Tibial artery (tissue), 4 donors: Measurements from ENCODE around the gene FAHD2A.
"Not testable (repeated sequence)": the region's sequence is repeated elsewhere in the genome, so short reads cannot be mapped to it uniquely, and the experiment has no call there.

ENCODE experiments used
- DNase-seq, 2 donors: peaks; one replicate each; pipeline ENCODE4 v3.0.0-alpha.2; 2019
- H3K27ac ChIP-seq, 2 donors: fragments of 200-600 bp; sonication (generic) in 1 of 2; 1 replicate in 1 of 2; 2 replicates in 1 of 2; pipeline ENCODE4 v1.5.1; 2018 to 2019; ENCODE audit warnings: mild to moderate bottlenecking in 1 of 2
- H3K27me3 ChIP-seq, 2 donors: fragments of 200-600 bp; sonication (generic) in 1 of 2; one replicate each; pipeline versions ENCODE4 v1.5.1 to v1.6.0; 2016 to 2019
- H3K36me3 ChIP-seq, 3 donors: fragments of 200-600 bp; sonication (generic) in 2 of 3; one replicate each; pipeline ENCODE4 v1.5.1; 2016 to 2019; ENCODE audit warnings: mild to moderate bottlenecking in 2 of 3
- H3K4me1 ChIP-seq, 4 donors: fragments of 200-600 bp; sonication (generic) in 2 of 4; 1 replicate in 3 of 4; 2 replicates in 1 of 4; pipeline ENCODE4 v1.5.1; 2016 to 2019
- H3K4me3 ChIP-seq, 2 donors: fragments of 200-600 bp; sonication (generic) in 1 of 2; 1 replicate in 1 of 2; 2 replicates in 1 of 2; pipeline ENCODE4 v1.5.1; 2018 to 2019; ENCODE audit warnings: mild to moderate bottlenecking in 2 of 2
- H3K9me3 ChIP-seq, 3 donors: fragments of 200-600 bp; sonication (generic) in 1 of 3; one replicate each; pipeline ENCODE4 v1.5.1; 2016 to 2019
- CTCF ChIP-seq, 2 experiments: fragments of 200-600 bp in 1 of 2; fragments of 450-650 bp in 1 of 2; IDR thresholded peaks; one replicate each; pipeline ENCODE4 v1.5.1; 2017 to 2019; ENCODE audit warnings: antibody characterized with exemption in 2 of 2, mild to moderate bottlenecking in 1 of 2, moderate library complexity in 1 of 2
- intact Hi-C: fragments of 100-400 bp; cut with DNase I; formaldehyde crosslinking; loops from one replicate; pipeline ENCODE4 v1.15.0; 2023; ENCODE audit warnings: low total_unique reads

The FAHD2A gene

GRCh38 chr2:95402370-95403203 lies at the start of gene FAHD2A:
Gene FAHD2A, plus strand, starts transcription at chr2:95402708. Its CDS starts 2,851 bp downstream, at chr2:95405559.
- Histone ChIP-seq H3K36me3 (peaks cover 0 to 7% (median 0%) of the 10 kb centered on the region in 3 donors), H3K27me3 (no peaks in the 10 kb centered on the region), H3K27ac (peak within 1 kb of the TSS; percentile 80 to 85), H3K4me1 (peaks cover 0 to 21% (median 13%) of the 10 kb centered on the region in 4 donors), H3K9me3 (no peaks in the 10 kb centered on the region), H3K4me3 (peak within 1 kb of the TSS; percentile 85 to 87)
- peak; percentile 96 to 97 for DNase-seq
- intact Hi-C loops, result loop anchor here (5.0 kb wide), 1 partner anchor 55 kb away; no protein-coding TSS in a partner anchor
- no peak for TF ChIP-seq CTCF (IDR thresholded peaks at IDR 0.05)

- Histone ChIP-seq H3K27ac (no peak overlapping the region), H3K4me3 (no peak overlapping the region), H3K4me1 (no peaks in the 10 kb centered on the region), H3K36me3 (no peaks in the 10 kb centered on the region), H3K27me3 (no peaks in the 10 kb centered on the region), H3K9me3 (peaks cover 0 to 5% (median 0%) of the 10 kb centered on the region in 3 donors)
- intact Hi-C loops, result no loop called here
- DNase-seq, result peak; percentile 13 to 54
- TF ChIP-seq CTCF (IDR thresholded peaks at IDR 0.05), result no peak
Measured at GRCh38 chr2:95353055-95353575, 49.4 kb upstream of the FAHD2A start.

GRCh38 chr2:95353613-95354468 lies 48.7 kb upstream of the FAHD2A start:
- H3K27me3 ChIP-seq, result no peaks in the 10 kb centered on the region
- no peak for TF ChIP-seq CTCF (IDR thresholded peaks at IDR 0.05)
- no peak overlapping the region for H3K4me3 ChIP-seq
- H3K4me1 ChIP-seq, result no peaks in the 10 kb centered on the region
- H3K36me3 ChIP-seq, result no peaks in the 10 kb centered on the region
- intact Hi-C loops, result no loop called here
- peak; percentile 18 to 51 for DNase-seq
- peaks cover 0 to 5% (median 0%) of the 10 kb centered on the region in 3 donors for H3K9me3 ChIP-seq
- no peak overlapping the region for H3K27ac ChIP-seq

DNA sequence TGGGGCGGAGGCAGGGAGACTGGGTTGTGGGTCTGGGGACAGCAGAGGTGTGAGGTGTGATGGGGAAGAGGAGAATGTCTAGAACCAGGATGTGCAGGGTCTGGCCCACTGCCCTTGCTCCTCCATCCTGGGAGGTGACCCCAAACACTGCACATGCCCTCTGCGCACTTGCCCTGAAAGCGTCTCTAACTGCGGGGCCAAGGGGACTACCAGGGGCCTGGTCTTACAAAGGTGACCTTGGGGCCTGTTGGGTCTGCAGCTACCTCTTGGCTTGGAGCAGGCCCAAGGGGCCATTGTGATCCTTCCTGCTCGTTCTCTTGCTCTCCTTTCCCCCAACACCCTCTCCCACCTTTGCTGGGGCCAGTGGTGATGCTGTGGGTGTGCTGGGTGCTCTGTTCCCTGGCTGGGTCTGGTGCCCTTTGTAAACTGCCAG lies 48.0 kb upstream of the FAHD2A start:
- H3K36me3 ChIP-seq, result no peaks in the 10 kb centered on the region
- H3K4me1 ChIP-seq, result no peaks in the 10 kb centered on the region
- no peak overlapping the region for H3K4me3 ChIP-seq
- H3K27me3 ChIP-seq, result no peaks in the 10 kb centered on the region
- intact Hi-C loops, result no loop called here
- peaks cover 0 to 5% (median 0%) of the 10 kb centered on the region in 3 donors for H3K9me3 ChIP-seq
- H3K27ac ChIP-seq, result no peak overlapping the region
- peak in 1 of 2 donors; percentile 44 for DNase-seq
- no peak for TF ChIP-seq CTCF (IDR thresholded peaks at IDR 0.05)

DNA sequence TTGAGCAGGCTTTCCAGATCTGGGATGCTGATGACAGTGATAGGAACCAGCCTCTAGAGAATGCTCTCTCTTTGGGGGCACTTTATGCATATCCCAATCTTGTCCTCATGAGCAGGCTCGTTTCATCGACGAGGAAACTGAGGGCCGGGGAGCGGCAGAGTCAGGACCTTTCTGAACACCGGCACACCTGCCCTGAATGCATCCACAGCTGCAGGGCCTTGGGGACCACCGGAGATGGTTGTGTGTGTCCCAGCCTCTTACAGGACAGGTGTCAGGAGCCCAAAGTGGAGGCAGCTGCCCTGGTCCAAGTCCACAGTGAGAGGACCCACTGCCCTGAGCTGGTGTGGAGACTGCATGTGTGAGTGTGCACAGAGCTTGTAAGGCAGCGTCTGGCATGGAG lies 47.6 kb upstream of the FAHD2A start:
- intact Hi-C loops, result no loop called here
- no peak for TF ChIP-seq CTCF (IDR thresholded peaks at IDR 0.05)
- no peak overlapping the region for H3K4me3 ChIP-seq
- DNase-seq, result peak; percentile 12 to 65
- no peaks in the 10 kb centered on the region for H3K4me1 ChIP-seq
- H3K36me3 ChIP-seq, result no peaks in the 10 kb centered on the region
- peaks cover 0 to 5% (median 0%) of the 10 kb centered on the region in 3 donors for H3K9me3 ChIP-seq
- no peaks in the 10 kb centered on the region for H3K27me3 ChIP-seq
- H3K27ac ChIP-seq, result no peak overlapping the region

DNA sequence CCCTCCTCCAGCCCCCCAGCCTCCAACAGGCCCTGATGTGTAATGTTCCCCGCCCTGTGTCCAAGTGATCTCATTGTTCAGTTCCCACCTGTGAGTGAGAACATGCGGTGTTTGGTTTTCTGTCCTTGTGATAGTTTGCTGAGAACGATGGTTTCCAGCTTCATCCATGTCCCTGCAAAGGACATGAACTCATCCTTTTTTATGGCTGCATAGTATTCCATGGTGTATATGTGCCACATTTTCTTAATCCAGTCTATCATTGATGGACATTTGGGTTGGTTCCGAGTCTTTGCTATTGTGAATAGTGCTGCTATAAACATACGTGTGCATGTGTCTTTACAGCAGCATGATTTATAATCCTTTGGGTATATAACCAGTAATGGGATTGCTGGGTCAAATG lies 47.0 kb upstream of the FAHD2A start:
- H3K4me3 ChIP-seq, H3K27me3 ChIP-seq, intact Hi-C loops, H3K27ac ChIP-seq, H3K36me3 ChIP-seq, H3K9me3 ChIP-seq, H3K4me1 ChIP-seq, DNase-seq: not testable (repeated sequence)
